A673 (cell line): ENCODE data around the gene B4GALT5.

ENCODE experiments used
- EZH2 ChIP-seq: fragments of 200-600 bp; sonication (generic); IDR thresholded peaks from 2 replicates; pipeline ENCODE4 v1.6.1; 2017; ENCODE audit warnings: borderline replicate concordance, low read depth, mild to moderate bottlenecking, mixed read lengths, antibody characterized with exemption, low read length; ENCODE audit not compliant: poor library complexity, severe bottlenecking
- TF ChIP-seq, protein P1 (sequence below): fragments of 300-800, 200-600 bp; sonication (generic); conservative IDR thresholded peaks from 2 replicates; pipeline ENCODE4 v1.5.1; 2017; ENCODE audit warnings: low read depth, mild to moderate bottlenecking, antibody characterized with exemption, low read length, moderate library complexity, mixed read lengths

DNA sequence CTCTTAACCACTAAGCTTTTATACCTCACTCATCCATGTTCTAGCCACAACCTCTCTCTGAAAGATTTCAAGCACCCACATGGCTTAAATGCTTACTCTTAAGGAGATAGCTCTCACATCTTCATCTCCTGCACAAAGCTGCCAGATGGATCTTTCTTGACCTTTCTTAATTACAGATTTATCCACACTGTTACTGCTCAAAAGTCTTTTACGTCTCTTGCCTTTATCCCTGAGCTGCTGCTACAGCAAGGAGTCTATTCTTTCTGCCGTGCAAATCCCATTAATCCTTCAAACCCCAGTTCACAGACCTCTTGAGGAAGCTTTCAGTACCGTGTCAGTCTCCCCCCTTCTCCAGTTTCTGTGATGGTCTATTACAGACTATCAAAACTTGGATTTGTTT, 54.6 kb downstream of the B4GALT5 start:
- no peak for TF ChIP-seq EZH2
- TF ChIP-seq, protein P1, sequence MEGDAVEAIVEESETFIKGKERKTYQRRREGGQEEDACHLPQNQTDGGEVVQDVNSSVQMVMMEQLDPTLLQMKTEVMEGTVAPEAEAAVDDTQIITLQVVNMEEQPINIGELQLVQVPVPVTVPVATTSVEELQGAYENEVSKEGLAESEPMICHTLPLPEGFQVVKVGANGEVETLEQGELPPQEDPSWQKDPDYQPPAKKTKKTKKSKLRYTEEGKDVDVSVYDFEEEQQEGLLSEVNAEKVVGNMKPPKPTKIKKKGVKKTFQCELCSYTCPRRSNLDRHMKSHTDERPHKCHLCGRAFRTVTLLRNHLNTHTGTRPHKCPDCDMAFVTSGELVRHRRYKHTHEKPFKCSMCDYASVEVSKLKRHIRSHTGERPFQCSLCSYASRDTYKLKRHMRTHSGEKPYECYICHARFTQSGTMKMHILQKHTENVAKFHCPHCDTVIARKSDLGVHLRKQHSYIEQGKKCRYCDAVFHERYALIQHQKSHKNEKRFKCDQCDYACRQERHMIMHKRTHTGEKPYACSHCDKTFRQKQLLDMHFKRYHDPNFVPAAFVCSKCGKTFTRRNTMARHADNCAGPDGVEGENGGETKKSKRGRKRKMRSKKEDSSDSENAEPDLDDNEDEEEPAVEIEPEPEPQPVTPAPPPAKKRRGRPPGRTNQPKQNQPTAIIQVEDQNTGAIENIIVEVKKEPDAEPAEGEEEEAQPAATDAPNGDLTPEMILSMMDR, result no peak
